OCI-LY7 (cell line): ENCODE results near the gene FIBP.

ENCODE experiments used
- EZH2phosphoT487 ChIP-seq: fragments of 200-600 bp; sonication (generic); IDR thresholded peaks from 2 replicates; pipeline ENCODE4 v1.6.1; 2018; ENCODE audit warnings: low read depth, borderline replicate concordance, mild to moderate bottlenecking, mixed run types, antibody characterized with exemption, low read length, moderate library complexity, mixed read lengths
- TF ChIP-seq, protein P1 (sequence below): fragments of 200-600 bp; sonication (generic); conservative IDR thresholded peaks from 2 replicates; pipeline ENCODE4 v1.5.1; 2014; ENCODE audit warnings: mild to moderate bottlenecking, antibody characterized with exemption, low read length, moderate library complexity, mixed read lengths

DNA sequence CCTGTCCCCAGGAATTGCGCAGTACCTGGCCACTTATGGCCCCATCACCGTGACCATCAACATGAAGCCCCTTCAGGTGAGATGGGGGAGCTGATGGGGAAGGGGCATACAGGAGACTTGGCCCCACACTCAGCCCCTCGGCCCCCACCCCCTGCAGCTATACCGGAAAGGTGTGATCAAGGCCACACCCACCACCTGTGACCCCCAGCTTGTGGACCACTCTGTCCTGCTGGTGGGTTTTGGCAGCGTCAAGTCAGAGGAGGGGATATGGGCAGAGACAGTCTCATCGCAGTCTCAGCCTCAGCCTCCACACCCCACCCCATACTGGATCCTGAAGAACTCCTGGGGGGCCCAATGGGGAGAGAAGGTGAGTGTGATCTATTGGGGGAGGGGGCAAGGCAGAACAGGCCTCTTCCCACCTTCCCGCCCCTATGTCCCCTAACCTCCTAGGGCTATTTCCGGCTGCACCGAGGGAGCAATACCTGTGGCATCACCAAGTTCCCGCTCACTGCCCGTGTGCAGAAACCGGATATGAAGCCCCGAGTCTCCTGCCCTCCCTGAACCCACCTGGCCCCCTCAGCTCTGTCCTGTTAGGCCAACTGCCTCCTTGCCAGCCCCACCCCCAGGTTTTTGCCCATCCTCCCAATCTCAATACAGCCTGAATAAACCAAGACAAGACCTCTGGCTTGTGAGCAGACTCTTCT lies 5.1 kb downstream of the FIBP start:
- TF ChIP-seq, protein P1, sequence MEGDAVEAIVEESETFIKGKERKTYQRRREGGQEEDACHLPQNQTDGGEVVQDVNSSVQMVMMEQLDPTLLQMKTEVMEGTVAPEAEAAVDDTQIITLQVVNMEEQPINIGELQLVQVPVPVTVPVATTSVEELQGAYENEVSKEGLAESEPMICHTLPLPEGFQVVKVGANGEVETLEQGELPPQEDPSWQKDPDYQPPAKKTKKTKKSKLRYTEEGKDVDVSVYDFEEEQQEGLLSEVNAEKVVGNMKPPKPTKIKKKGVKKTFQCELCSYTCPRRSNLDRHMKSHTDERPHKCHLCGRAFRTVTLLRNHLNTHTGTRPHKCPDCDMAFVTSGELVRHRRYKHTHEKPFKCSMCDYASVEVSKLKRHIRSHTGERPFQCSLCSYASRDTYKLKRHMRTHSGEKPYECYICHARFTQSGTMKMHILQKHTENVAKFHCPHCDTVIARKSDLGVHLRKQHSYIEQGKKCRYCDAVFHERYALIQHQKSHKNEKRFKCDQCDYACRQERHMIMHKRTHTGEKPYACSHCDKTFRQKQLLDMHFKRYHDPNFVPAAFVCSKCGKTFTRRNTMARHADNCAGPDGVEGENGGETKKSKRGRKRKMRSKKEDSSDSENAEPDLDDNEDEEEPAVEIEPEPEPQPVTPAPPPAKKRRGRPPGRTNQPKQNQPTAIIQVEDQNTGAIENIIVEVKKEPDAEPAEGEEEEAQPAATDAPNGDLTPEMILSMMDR, result no peak
- TF ChIP-seq EZH2phosphoT487, result no peak
